ACHN (cell line): ENCODE data around the gene TMEM204.
"Not testable (repeated sequence)": the region's sequence is repeated elsewhere in the genome, so short reads cannot be mapped to it uniquely, and the experiment has no call there.

Experiments used
- DNase-seq: peaks from one replicate; pipeline ENCODE4 v3.0.0-alpha.2; 2015
- in situ Hi-C: cut with HindIII; loops from 2 replicates; pipeline ENCODE4 v1.10.0; 2017; ENCODE audit warnings: low sequenced_read_pairs, low pct_ligation_motif_present, low pct_unique_long_range_greater_than_20kb

TMEM204 gene

DNA sequence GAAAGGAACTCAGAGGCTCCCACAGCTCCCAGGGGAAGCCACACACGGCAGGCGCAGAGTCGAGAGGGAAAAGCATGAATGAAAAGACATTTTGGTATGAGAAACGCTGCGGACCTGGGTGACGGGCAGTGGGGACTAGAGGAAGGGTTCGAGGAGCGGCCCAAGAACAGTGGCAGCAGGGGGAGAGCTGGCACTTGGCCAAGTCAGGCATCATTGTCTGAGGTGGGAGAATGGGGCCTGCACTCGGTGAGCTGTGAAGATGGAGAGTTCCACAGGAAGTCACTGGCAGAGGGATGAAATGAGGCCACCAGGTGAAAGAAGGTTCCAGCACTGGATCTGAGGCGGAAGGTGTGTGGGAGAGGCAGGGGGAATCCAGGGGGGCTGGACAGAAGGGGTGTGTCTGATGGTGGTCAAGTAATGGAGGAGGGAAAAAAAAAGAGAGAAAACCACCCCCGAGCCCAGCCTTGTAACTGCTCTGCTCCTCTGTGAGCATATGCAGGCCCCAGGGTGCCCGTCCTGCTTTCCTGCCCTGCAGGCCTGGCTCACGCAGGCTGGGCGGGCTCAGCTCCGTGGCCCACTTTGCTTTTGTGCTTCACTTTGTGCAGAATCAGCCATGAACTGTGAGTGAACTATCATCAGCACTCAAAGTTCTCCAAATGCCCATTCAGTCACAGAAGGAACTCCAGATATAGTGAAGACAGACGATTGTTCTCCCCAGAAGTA is 31.8 kb downstream of the TMEM204 start:
- DNase-seq: no peak
- in situ Hi-C loops: no loop called here

DNA sequence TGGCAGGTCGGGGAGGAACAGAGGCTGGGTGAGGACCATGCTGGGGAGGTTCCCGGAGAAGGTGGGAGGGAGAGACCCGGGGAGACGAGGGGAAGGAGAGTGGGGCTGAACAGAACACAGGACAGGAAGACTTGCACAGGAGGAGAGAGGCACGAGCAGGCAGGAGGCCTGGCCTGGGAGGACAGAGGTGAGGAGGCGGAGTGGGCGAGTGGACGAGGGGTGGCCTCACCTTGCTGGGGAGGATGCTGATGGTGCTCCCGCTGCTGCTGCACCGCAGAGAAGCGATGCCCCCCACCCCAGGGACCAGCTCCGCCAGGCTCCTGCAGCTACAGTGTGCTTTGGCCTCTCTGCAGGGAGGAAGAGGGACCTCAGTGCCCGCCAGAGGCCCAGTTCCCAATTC is 34.5 kb downstream of the TMEM204 start:
- no peak for DNase-seq
- in situ Hi-C loops: no loop called here

DNA sequence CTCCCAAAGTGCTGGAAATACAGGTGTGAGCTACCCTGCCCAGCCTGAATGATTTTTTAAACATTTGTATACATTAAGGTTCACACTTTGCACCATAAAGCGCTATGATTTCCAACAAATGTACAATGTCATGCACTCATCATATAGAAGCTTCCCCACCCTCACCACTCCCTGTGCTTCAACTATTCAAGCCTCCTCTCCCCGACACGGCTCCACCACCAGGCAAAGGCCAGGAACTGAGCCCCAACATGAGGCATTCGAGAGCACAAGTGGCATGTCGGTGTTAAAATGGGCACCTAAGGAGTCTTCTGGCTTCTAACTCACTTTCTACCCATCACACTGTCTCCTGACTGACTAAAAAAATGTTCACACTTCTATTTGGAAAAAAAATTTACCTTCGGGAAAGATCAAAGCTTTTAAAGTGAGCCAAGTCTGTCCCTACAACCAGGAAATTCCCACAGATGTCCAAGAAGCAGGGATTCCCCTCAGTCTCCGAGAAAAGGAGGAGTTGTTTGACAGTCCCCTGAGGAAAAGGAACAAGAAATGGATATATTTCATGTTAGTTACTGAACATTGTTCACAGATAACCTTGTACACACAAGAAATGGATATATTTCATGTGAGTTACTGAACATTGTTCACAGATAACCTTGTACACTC is 37.7 kb downstream of the TMEM204 start:
- no peak for DNase-seq
- in situ Hi-C loops: no loop called here

DNA sequence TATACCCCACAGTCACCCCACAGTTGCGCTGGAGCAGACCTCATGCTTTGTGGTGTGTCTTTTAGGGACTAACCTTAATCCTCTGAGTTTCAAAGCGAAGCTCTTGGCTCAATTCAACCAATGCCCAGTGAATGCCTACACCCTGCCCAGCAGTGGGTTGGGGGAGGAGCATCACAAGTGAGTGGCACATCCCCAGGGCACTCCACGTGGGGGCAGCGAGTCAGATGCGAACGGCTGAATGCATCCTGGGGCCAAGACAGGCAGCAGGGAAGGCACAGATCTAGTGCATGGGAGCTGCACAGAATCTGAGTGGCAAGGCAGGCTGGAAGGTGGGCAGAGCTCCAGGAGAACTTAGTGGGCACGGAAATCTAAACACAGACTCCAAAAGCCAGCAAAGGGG is 39.2 kb downstream of the TMEM204 start:
- in situ Hi-C loops: no loop called here
- peak; percentile 79 for DNase-seq

DNA sequence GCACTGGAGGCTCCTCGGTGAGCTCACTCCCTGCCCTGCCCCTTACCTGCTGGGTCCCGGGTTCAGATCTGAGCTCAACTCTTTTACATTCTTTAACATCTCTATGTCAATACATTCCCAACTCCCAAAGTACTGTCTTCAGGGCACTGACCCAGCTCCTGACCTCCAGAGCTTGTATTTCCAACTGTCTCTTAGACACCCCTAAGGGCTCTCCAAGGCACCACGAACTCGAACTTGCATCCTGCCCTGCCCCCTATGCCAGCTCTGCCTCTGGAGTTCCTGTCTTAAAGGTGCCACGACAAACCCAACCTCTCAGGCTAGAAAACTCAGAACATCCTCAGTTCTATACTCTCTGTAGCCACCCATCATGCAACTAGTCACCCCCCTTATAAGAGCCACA is 39.8 kb downstream of the TMEM204 start:
- in situ Hi-C loops: no loop called here
- no peak for DNase-seq

DNA sequence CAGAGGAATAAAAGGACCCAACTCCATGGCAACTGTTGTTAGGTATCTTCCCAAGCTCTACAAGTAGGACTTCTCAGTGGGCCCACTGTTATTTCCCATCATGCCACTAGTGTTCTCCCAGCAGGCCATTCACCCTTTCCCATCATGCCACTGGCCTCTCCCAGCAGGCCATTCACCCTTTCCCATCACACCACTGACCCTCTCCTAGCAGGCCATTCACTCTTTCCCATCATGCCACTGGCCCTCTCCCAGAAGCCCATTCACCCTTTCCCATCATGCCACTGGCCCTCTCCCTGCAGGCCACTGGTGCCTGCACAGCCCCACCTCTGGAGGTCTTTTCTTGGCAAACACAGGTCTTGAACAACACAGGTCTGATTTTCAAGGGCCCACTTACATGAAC is 42.1 kb downstream of the TMEM204 start:
- no peak for DNase-seq
- in situ Hi-C loops: no loop called here

DNA sequence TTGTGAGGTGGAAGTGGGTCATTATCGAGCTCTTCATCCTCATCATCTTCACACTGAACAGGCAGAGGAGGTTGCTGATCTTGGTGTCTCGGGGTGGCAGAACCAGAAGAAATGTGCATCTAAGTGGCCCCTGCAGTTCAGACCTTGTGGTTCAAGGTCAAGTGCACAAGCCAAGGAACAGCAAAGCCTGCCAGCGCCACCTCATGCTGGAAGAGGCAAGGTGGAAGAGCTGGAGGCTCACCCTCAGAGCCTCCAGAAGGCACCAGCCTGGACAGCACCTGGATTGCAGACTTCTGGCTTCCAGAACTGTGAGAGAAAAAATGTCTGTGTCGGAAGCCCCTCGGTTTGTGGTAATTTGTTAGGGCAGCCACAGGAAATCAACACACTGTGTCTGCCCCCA is 45.7 kb downstream of the TMEM204 start:
- in situ Hi-C loops: no loop called here
- DNase-seq: no peak

DNA sequence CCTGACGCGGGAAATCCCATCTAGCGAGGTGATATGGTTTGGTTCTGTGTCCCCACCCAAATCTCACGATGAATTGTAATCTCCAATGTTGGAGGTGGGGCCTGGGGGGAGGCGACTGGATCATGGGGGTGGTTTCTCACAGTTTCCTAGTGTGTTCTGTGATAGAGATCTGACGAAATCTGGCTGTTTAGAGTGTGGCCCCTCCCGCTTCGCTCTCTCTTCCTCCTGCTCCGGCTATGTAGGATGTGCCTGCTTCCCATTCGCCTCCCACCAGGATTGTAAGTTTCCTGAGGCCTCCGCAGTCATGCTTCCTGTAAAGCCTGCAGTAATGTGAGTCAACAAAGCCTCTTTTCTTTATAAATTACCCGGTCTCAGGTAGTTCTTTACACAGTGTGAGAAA is 46.8 kb downstream of the TMEM204 start:
- DNase-seq: no peak
- in situ Hi-C loops: no loop called here

DNA sequence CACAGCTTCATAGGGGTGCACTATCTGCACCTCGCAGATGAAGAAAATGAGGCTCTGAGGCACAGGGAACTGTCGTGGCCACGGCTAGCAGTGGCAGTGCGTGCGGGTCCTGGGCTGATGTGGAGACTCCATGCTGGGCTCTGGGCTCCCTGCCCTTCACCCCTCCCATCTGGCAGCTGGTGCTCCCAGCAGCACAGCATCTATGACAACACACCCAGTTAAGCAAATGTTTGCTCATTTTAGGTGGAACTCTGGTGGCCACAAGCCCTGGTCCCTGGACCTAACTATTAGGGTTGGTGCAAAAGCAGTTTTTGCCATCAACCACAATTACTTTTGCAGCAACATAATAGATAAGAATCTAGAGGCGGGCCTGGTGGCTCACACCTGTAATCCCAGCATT is 47.5 kb downstream of the TMEM204 start:
- in situ Hi-C loops: no loop called here
- DNase-seq: no peak

DNA sequence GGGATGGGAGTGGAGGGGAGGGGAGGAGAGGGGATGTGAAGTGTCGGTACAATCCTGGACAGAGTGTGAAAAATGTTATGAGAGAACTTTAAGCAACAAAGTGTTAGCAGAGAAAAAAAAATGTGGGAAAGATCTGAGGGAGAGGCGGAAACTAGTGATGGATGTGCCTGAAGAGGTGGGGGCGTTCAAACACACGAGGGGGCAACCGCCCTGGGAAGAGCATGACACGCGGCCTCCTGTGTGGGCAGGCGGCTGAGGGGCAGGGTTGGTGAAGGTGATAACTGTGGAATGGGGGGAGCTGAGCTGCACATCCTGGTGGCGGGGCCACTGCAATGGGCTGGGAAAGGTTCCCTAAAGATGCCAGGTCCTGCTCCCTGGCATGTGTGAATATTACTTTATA is 48.3 kb downstream of the TMEM204 start:
- DNase-seq: no peak
- in situ Hi-C loops: no loop called here

DNA sequence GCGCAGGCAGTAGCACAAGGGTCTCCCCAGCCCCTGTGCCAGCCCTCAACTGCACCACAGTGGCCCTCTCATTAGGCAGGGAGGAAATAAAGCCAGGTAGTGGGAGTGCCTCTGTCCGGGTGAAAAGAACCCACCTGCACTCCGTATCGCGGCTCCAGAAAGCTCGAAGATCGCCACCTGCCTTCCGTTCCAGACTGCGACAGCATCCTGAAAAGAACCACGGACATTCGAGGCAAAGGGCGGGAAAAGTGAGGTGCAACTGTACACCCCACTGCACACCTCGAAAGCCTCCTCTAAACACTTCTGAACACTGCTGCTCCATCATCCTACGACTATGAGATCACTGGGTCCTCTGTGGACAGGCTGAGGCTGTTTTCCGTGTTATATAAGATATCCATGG is 49.7 kb downstream of the TMEM204 start:
- in situ Hi-C loops: no loop called here
- DNase-seq: no peak

DNA sequence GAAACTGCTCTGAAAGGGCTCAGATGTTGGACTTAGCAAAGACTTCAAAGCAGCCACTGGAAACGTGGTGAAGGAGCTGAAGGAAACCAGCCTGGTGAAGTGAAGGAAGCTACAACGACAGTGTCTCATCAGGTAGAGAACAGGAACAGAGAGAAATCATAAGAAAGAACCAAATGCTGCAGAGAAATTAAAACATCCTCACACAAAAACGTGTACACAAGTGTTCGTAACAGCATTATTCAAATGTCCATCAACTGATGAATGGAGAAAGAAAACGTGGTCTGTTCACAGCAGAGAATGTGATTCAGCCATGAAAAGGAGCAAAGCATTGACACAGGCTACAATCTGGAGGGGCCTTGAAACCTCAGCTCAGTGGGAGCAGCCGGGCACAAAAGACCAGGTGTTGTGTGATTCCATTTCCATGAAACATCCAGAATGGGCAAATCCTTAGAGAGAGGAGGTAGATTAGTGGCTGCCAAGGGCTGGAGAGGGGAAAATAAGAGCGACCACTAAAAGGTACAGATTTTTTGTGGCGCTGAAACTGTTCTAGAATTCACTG is 51.5 kb downstream of the TMEM204 start:
- in situ Hi-C loops: no loop called here
- no peak for DNase-seq

DNA sequence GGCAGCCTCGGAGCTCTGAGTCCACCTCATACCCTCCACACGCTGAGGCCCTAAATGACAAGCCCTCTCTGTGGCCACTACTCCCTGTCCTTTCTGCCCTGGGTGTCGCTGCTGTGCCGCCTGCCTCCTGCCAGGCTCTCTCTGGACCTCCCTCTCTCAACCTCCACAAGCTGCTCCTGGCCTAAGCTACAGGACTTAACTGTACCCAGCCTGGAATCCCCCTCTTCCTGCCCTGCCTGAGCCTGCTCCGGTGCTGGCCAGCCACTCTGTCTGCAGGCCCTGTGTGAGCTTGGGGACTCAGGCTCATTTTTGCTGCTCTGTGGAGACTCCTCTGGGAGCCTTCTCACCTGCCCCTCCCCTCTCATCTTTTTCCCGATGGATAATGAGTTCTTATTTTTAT is 56.9 kb downstream of the TMEM204 start:
- no peak for DNase-seq
- in situ Hi-C loops: no loop called here

DNA sequence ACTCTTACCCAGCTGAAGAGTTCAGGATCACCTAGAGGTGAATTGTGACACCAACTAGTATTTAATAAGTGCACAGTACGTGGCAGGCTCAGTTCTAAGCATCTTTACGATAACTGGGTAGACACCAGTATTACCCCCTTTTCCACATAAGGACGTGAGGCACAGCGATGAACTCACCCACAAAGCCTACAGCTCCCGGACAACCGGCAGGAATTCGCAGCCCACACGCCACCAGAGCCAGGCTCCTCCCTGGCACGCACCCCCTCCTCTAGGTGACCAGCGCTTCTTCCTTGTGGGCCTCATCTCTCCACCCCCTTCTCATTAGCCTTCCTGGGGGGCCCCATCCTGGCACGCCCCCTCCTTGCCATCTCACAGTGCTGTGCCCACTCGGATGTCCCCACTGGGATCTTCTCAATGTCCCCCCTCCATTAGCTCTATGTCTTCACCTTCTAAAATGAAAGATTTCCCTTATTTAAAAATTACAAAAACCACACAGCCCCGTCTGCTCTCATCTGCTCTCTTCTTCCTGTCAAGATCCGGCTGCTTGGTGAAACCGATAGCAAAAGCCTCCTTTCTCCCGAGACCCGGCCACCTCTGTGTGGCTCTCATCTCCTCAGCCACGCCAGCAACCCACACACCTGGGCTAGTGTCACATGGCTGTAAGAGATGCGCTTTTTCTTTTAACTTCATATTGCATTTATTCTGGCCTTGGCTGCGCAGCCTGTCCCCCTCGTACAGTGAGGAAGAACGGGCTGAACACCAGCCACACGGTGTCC is 57.7 kb downstream of the TMEM204 start:
- no peak for DNase-seq
- in situ Hi-C loops: no loop called here

DNA sequence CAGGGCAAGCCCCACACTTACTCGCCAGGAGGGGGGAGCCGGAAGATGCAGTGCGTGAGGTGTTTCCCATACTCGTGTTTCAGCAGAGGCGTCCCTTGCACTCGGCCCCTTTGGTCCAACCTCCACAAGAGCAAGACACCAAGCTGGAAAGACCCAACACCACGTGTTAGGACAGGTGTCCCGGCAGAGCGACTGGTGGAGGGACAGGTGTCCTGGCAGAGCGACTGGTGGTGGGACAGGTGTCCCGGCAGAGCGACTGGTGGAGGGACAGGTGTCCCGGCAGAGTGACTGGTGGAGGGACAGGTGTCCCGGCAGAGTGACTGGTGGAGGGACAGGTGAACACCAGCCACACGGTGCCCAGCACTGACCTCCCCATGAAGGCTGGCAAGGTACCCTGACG is 59.0 kb downstream of the TMEM204 start:
- in situ Hi-C loops: no loop called here
- DNase-seq: no peak

DNA sequence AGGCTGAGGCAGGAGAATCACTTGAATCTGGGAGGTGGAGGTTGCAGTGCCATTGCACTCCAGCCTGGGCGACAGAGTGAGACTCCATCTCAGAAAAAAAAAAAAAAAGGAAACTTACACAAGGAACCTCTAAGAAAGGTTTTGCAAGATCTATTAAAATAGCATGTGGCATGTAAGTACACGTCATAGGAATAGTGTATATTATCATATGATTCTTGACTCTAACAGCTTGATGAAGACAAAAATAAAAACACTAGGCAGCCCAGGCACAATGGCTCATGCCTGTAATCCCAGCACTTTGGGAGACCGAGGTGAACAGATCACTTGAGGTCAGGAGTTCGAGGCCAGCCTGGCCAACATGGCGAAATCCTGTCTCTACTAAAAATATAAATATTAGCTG is 62.0 kb downstream of the TMEM204 start:
- DNase-seq, in situ Hi-C loops: not testable (repeated sequence)

DNA sequence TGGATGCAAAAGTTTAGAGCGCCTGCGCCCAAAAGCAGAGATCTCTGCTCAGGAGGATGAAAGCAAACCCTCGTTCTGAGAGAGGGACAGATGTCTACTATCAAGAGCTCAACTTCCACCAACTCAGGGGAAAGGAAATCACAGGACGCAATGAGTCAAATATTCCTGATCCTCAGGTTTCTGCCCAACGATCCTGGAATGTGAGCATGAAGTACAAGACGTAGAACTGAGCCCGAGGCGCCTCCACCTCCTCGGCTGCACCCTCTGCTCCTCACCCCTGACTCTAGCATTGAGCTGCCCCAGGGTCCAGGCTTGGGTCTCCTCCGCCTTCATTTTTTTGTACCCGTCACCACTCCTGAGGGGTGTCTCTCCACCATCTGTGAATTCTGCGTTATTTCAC is 63.0 kb downstream of the TMEM204 start:
- in situ Hi-C loops: no loop called here
- DNase-seq: no peak

DNA sequence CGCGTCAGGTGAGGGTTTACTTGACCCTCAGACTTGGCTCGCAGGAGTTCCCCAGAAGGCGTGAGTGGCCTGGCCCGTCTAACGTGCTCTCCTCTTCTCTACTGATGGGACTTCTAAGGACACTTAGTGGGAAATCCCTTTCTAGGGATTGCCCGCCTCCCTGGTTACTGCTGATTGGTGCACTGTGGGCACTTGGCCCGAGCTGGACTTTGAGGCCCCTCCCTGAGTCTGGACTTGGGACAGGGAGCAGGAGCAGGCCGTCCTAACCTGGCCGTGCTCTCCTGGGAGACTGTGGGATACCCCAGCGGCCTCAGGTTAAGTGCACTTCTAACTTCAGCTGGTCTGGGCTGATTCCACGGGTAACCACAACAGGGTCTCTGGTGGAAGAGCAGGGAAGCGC is 63.7 kb downstream of the TMEM204 start:
- no peak for DNase-seq
- in situ Hi-C loops: no loop called here

DNA sequence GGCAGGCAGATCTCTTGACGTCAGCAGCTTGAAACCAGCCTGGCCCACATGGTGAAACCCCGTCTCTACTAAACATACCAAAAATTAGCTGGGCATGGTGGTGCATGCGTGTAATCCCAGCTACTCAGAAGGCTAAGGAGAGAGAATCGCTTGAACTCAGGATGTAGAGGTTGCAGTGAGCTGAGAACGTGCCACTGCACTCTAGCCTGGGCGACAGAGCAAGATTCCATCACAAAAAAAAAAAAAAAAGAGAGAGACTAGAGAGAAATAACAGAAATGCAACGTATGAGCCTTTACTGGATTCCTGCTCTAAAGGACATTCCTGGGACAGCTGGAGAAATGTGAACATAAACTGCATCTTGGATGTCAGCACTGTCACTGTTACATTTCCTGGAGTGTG is 67.6 kb downstream of the TMEM204 start:
- in situ Hi-C loops: no loop called here
- no peak for DNase-seq
